ENCODE measurements around the gene ZBTB42. TPM values are rescaled to one million over a fixed set of nuclear protein-coding genes. Genes with fewer than 3 reads are reported as not detected.

ZBTB42 gene
- total and polyA plus RNA-seq, 4 experiments from 2014 or later: 2.0 to 12.3 (median 6.9) TPM

- H3K36me3 Mint-ChIP-seq: peaks cover 0 to 51% of the 10 kb centered on the region in 2 donors
- peak overlapping the region; percentile 84 to 96 (median 90) for H3K4me3 Mint-ChIP-seq
- CTCF ChIA-PET (ENCODE audit: partially characterized antibody): interaction anchor here (1.2 to 2.4 kb wide), 2 partner anchors 12 to 72 kb away, joined by 3 to 11 read pairs; no protein-coding TSS in a partner anchor
- Histone ChIP-seq H3K36me3 (ENCODE audit: insufficient read depth, low read length) (peaks cover 31% of the 10 kb centered on the region), H3K9me3 (ENCODE audit: control insufficient read depth in 1 of 2, low read length in 2 of 2) (no peaks in the 10 kb centered on the region), H3K4me3 (ENCODE audit: low read length in 2 of 2) (peak overlapping the region; percentile 57 to 93), H3K27me3 (ENCODE audit: insufficient read depth, low read length) (no peaks in the 10 kb centered on the region), H3K27ac (ENCODE audit: low read depth, low read length) (peak overlapping the region; percentile 79), H3K4me1 (ENCODE audit: insufficient read depth, low read length) (peaks cover 25% of the 10 kb centered on the region)
- peaks cover 16 to 41% (median 29%) of the 10 kb centered on the region in 4 donors for H3K4me1 Mint-ChIP-seq
- H3K27ac Mint-ChIP-seq: peak overlapping the region; percentile 73 to 94 (median 91)
- intact Hi-C loops (cut with micrococcal nuclease): loop anchor here (5.0 kb wide), 2 partner anchors 67 to 268 kb away; partner anchors contain the start of genes CDCA4 and INF2
- POLR2A ChIA-PET (ENCODE audit: partially characterized antibody): interaction anchor here (0.9 to 2.8 kb wide), 5 partner anchors 14 to 77 kb away, joined by 3 to 27 read pairs (median 13); partner anchors contain the start of genes ADSS1 and ZBTB42
- peak in 1 of 5 donors; percentile 28 for DNase-seq
- H3K9me3 Mint-ChIP-seq: peaks cover 0 to 3% (median 0%) of the 10 kb centered on the region in 8 donors
- H3K27me3 Mint-ChIP-seq: no peaks in the 10 kb centered on the region
Measured at GRCh38 chr14:104754213-104754851, 46.6 kb upstream of the ZBTB42 start.

- intact Hi-C loops (cut with micrococcal nuclease): no loop called here
- Mint-ChIP-seq H3K4me3 (peak overlapping the region in 3 of 8 donors; percentile 31 to 86 (median 67)), H3K4me1 (peaks cover 16 to 44% (median 29%) of the 10 kb centered on the region in 4 donors), H3K27ac (no peak overlapping the region), H3K9me3 (peaks cover 0 to 5% (median 0%) of the 10 kb centered on the region in 8 donors), H3K36me3 (peaks cover 0 to 62% of the 10 kb centered on the region in 2 donors), H3K27me3 (no peaks in the 10 kb centered on the region)
- Histone ChIP-seq H3K27ac (ENCODE audit: low read depth, low read length) (no peak overlapping the region), H3K4me1 (ENCODE audit: insufficient read depth, low read length) (peaks cover 25% of the 10 kb centered on the region), H3K36me3 (ENCODE audit: insufficient read depth, low read length) (peaks cover 37% of the 10 kb centered on the region), H3K4me3 (ENCODE audit: low read length in 2 of 2) (no peak overlapping the region), H3K9me3 (ENCODE audit: control insufficient read depth in 1 of 2, low read length in 2 of 2) (no peaks in the 10 kb centered on the region), H3K27me3 (ENCODE audit: insufficient read depth, low read length) (no peaks in the 10 kb centered on the region)
- ChIA-PET POLR2A (ENCODE audit: partially characterized antibody) (interaction anchor here (1.1 kb wide), 1 partner anchor 46 kb away, joined by 3 read pairs; the partner anchor contains the start of gene ZBTB42), CTCF (ENCODE audit: partially characterized antibody) (interaction anchor here (2.4 kb wide), 1 partner anchor 11 kb away, joined by 11 read pairs; no protein-coding TSS in a partner anchor)
- DNase-seq: no peak
Measured at GRCh38 chr14:104755621-104756020, 45.3 kb upstream of the ZBTB42 start.

GRCh38 chr14:104756477-104757237, 44.2 kb upstream of the ZBTB42 start:
- Mint-ChIP-seq H3K4me3 (peak overlapping the region in 2 of 8 donors; percentile 29 to 39), H3K27ac (peak overlapping the region in 2 of 7 donors; percentile 35 to 55), H3K4me1 (peaks cover 16 to 40% (median 30%) of the 10 kb centered on the region in 4 donors), H3K36me3 (peaks cover 7 to 72% of the 10 kb centered on the region in 2 donors), H3K9me3 (peaks cover 0 to 5% (median 0%) of the 10 kb centered on the region in 8 donors), H3K27me3 (no peaks in the 10 kb centered on the region)
- H3K27ac ChIP-seq (ENCODE audit: low read depth, low read length): no peak overlapping the region
- no peaks in the 10 kb centered on the region for H3K27me3 ChIP-seq (ENCODE audit: insufficient read depth, low read length)
- peak in 1 of 5 donors; percentile 6 for DNase-seq
- intact Hi-C loops (cut with micrococcal nuclease): no loop called here
- peaks cover 40% of the 10 kb centered on the region for H3K36me3 ChIP-seq (ENCODE audit: insufficient read depth, low read length)
- H3K4me3 ChIP-seq (ENCODE audit: low read length in 2 of 2): no peak overlapping the region
- POLR2A ChIA-PET (ENCODE audit: partially characterized antibody): no interaction called here
- H3K4me1 ChIP-seq (ENCODE audit: insufficient read depth, low read length): peaks cover 25% of the 10 kb centered on the region
- CTCF ChIA-PET (ENCODE audit: partially characterized antibody): no interaction called here
- H3K9me3 ChIP-seq (ENCODE audit: control insufficient read depth in 1 of 2, low read length in 2 of 2): no peaks in the 10 kb centered on the region

GRCh38 chr14:104757238-104757585, 43.7 kb upstream of the ZBTB42 start:
- no peak overlapping the region for H3K4me3 ChIP-seq (ENCODE audit: low read length in 2 of 2)
- H3K4me3 Mint-ChIP-seq: no peak overlapping the region
- intact Hi-C loops (cut with micrococcal nuclease): no loop called here
- peaks cover 11 to 72% of the 10 kb centered on the region in 2 donors for H3K36me3 Mint-ChIP-seq
- peak overlapping the region in 2 of 7 donors; percentile 35 to 68 for H3K27ac Mint-ChIP-seq
- ChIA-PET CTCF (ENCODE audit: partially characterized antibody) (no interaction called here), POLR2A (ENCODE audit: partially characterized antibody) (no interaction called here)
- H3K4me1 ChIP-seq (ENCODE audit: insufficient read depth, low read length): peaks cover 20% of the 10 kb centered on the region
- H3K4me1 Mint-ChIP-seq: peaks cover 17 to 40% (median 30%) of the 10 kb centered on the region in 4 donors
- no peak overlapping the region for H3K27ac ChIP-seq (ENCODE audit: low read depth, low read length)
- H3K9me3 Mint-ChIP-seq: peaks cover 0 to 5% (median 0%) of the 10 kb centered on the region in 8 donors
- H3K36me3 ChIP-seq (ENCODE audit: insufficient read depth, low read length): peaks cover 40% of the 10 kb centered on the region
- peak in 1 of 5 donors; percentile 8 for DNase-seq
- no peaks in the 10 kb centered on the region for H3K9me3 ChIP-seq (ENCODE audit: control insufficient read depth in 1 of 2, low read length in 2 of 2)
- H3K27me3 ChIP-seq (ENCODE audit: insufficient read depth, low read length): no peaks in the 10 kb centered on the region
- no peaks in the 10 kb centered on the region for H3K27me3 Mint-ChIP-seq

GRCh38 chr14:104757681-104758392, 43.1 kb upstream of the ZBTB42 start:
- POLR2A ChIA-PET (ENCODE audit: partially characterized antibody): no interaction called here
- H3K27ac ChIP-seq (ENCODE audit: low read depth, low read length): no peak overlapping the region
- H3K27me3 Mint-ChIP-seq: no peaks in the 10 kb centered on the region
- peaks cover 19% of the 10 kb centered on the region for H3K4me1 ChIP-seq (ENCODE audit: insufficient read depth, low read length)
- intact Hi-C loops (cut with micrococcal nuclease): no loop called here
- H3K4me1 Mint-ChIP-seq: peaks cover 17 to 40% (median 26%) of the 10 kb centered on the region in 4 donors
- DNase-seq: peak in 1 of 5 donors; percentile 4
- no peak overlapping the region for H3K4me3 ChIP-seq (ENCODE audit: low read length in 2 of 2)
- no peaks in the 10 kb centered on the region for H3K27me3 ChIP-seq (ENCODE audit: insufficient read depth, low read length)
- peaks cover 40% of the 10 kb centered on the region for H3K36me3 ChIP-seq (ENCODE audit: insufficient read depth, low read length)
- peaks cover 14 to 71% of the 10 kb centered on the region in 2 donors for H3K36me3 Mint-ChIP-seq
- peaks cover 0 to 5% (median 0%) of the 10 kb centered on the region in 8 donors for H3K9me3 Mint-ChIP-seq
- H3K27ac Mint-ChIP-seq: peak overlapping the region in 2 of 7 donors; percentile 31 to 55
- CTCF ChIA-PET (ENCODE audit: partially characterized antibody): interaction anchor here (1.2 to 1.3 kb wide), 2 partner anchors 11 to 68 kb away, joined by 3 to 5 read pairs; no protein-coding TSS in a partner anchor
- no peaks in the 10 kb centered on the region for H3K9me3 ChIP-seq (ENCODE audit: control insufficient read depth in 1 of 2, low read length in 2 of 2)
- no peak overlapping the region for H3K4me3 Mint-ChIP-seq

- no peak overlapping the region for H3K4me3 Mint-ChIP-seq
- peaks cover 0 to 5% (median 0%) of the 10 kb centered on the region in 8 donors for H3K9me3 Mint-ChIP-seq
- peaks cover 40% of the 10 kb centered on the region for H3K36me3 ChIP-seq (ENCODE audit: insufficient read depth, low read length)
- H3K27me3 Mint-ChIP-seq: no peaks in the 10 kb centered on the region
- no peak overlapping the region for H3K27ac ChIP-seq (ENCODE audit: low read depth, low read length)
- no peak overlapping the region for H3K4me3 ChIP-seq (ENCODE audit: low read length in 2 of 2)
- H3K27me3 ChIP-seq (ENCODE audit: insufficient read depth, low read length): no peaks in the 10 kb centered on the region
- H3K4me1 Mint-ChIP-seq: peaks cover 8 to 32% (median 16%) of the 10 kb centered on the region in 4 donors
- H3K36me3 Mint-ChIP-seq: peaks cover 14 to 62% of the 10 kb centered on the region in 2 donors
- H3K9me3 ChIP-seq (ENCODE audit: control insufficient read depth in 1 of 2, low read length in 2 of 2): no peaks in the 10 kb centered on the region
- ChIA-PET CTCF (ENCODE audit: partially characterized antibody) (interaction anchor here (1.2 to 1.3 kb wide), 5 partner anchors 9 to 68 kb away, joined by 3 to 6 read pairs (median 5); no protein-coding TSS in a partner anchor), POLR2A (ENCODE audit: partially characterized antibody) (no interaction called here)
- intact Hi-C loops (cut with micrococcal nuclease): no loop called here
- peak overlapping the region in 2 of 7 donors; percentile 12 to 42 for H3K27ac Mint-ChIP-seq
- peak in 1 of 5 donors; percentile 30 for DNase-seq
- H3K4me1 ChIP-seq (ENCODE audit: insufficient read depth, low read length): peaks cover 11% of the 10 kb centered on the region
Measured at GRCh38 chr14:104758981-104759969, 41.6 kb upstream of the ZBTB42 start.
